ENCODE results near the gene THY1.
"Not testable (repeated sequence)": the region's sequence is repeated elsewhere in the genome, so short reads cannot be mapped to it uniquely, and the experiment has no call there.

THY1 gene

GRCh38 chr11:119422809-119423508 is at the start of gene THY1:
THY1 (minus strand) TSS chr11:119423172; CDS start chr11:119420905, 2,267 bp downstream.
- DNase-seq, result no peak

GRCh38 chr11:119472186-119472855 is 49.3 kb upstream of the THY1 start:
- DNase-seq, result no peak

GRCh38 chr11:119471329-119471728 is 48.4 kb upstream of the THY1 start:
- DNase-seq, result no peak

GRCh38 chr11:119470317-119471291 is 47.6 kb upstream of the THY1 start:
- no peak for DNase-seq

- no peak for DNase-seq
These were observed 46.5 kb upstream of the THY1 start for GRCh38 chr11:119469506-119469905.

- DNase-seq, result no peak
These were observed 45.5 kb upstream of the THY1 start for GRCh38 chr11:119468511-119468910.

- DNase-seq, result no peak
These were observed 38.4 kb upstream of the THY1 start for GRCh38 chr11:119461229-119461963.

- no peak for DNase-seq
These were observed 37.6 kb upstream of the THY1 start for GRCh38 chr11:119460582-119460981.

GRCh38 chr11:119460097-119460496 is 37.1 kb upstream of the THY1 start:
- no peak for DNase-seq

GRCh38 chr11:119459293-119459976 is 36.5 kb upstream of the THY1 start:
- DNase-seq, result no peak

GRCh38 chr11:119455708-119456107 is 32.7 kb upstream of the THY1 start:
- DNase-seq, result not testable (repeated sequence)

GRCh38 chr11:119455241-119455640 is 32.3 kb upstream of the THY1 start:
- DNase-seq, result not testable (repeated sequence)

GRCh38 chr11:119453881-119454280 is 30.9 kb upstream of the THY1 start:
- DNase-seq, result no peak

GRCh38 chr11:119450590-119451326 is 27.8 kb upstream of the THY1 start:
- DNase-seq, result no peak

- no peak for DNase-seq
These were observed 26.5 kb upstream of the THY1 start for GRCh38 chr11:119449498-119449897.

GRCh38 chr11:119448380-119448779 is 25.4 kb upstream of the THY1 start:
- DNase-seq, result no peak

GRCh38 chr11:119447664-119448242 is 24.8 kb upstream of the THY1 start:
- DNase-seq, result no peak

GRCh38 chr11:119446871-119447663 is 24.1 kb upstream of the THY1 start:
- no peak for DNase-seq

- no peak for DNase-seq
These were observed 23.5 kb upstream of the THY1 start for GRCh38 chr11:119446434-119446833.

- no peak for DNase-seq
These were observed 22.9 kb upstream of the THY1 start for GRCh38 chr11:119445850-119446249.
